Tibial nerve (tissue), 4 donors: ENCODE measurements around the gene PPARGC1A. TPM values are rescaled to one million over a fixed set of nuclear protein-coding genes. Genes with fewer than 3 reads are reported as not detected.

Experiments used
- DNase-seq, 2 donors: peaks; one replicate each; pipeline ENCODE4 v3.0.0-alpha.2; 2019; ENCODE audit warnings: low spot score in 2 of 2
- H3K27ac ChIP-seq, 4 donors: fragments of 200-600 bp; sonication (generic) in 3 of 4; one replicate each; pipeline ENCODE4 v1.5.1; 2017 to 2019; ENCODE audit warnings: mild to moderate bottlenecking in 1 of 4
- H3K27me3 ChIP-seq, 2 donors: fragments of 200-600 bp; sonication (generic) in 1 of 2; one replicate each; pipeline versions ENCODE4 v1.5.1 to v1.6.0; 2017 to 2019
- H3K36me3 ChIP-seq, 3 donors: fragments of 200-600 bp; sonication (generic); one replicate each; pipeline ENCODE4 v1.5.1; 2018 to 2019
- H3K4me1 ChIP-seq, 4 donors: fragments of 200-600 bp; sonication (generic) in 3 of 4; one replicate each; pipeline ENCODE4 v1.5.1; 2017 to 2019
- H3K4me3 ChIP-seq, 4 donors: fragments of 200-600 bp; sonication (generic) in 3 of 4; one replicate each; pipeline ENCODE4 v1.5.1; 2017 to 2019; ENCODE audit warnings: mild to moderate bottlenecking in 1 of 4, moderate library complexity in 1 of 4
- H3K9me3 ChIP-seq, 4 donors: fragments of 200-600 bp; sonication (generic) in 3 of 4; one replicate each; pipeline ENCODE4 v1.5.1; 2017 to 2019
- CTCF ChIP-seq, 5 experiments: fragments of 200-600 bp in 3 of 5; fragments of 450-650 bp in 2 of 5; sonication (generic) in 3 of 5; IDR thresholded peaks; one replicate each; pipeline ENCODE4 v1.5.1; 2016 to 2019; ENCODE audit warnings: antibody characterized with exemption in 5 of 5, mild to moderate bottlenecking in 3 of 5, moderate library complexity in 2 of 5
- EP300 ChIP-seq, 2 donors: sonication (generic); formaldehyde crosslinking; IDR thresholded peaks; one replicate each; pipeline ENCODE4 v1.6.1; 2017; ENCODE audit warnings: antibody characterized with exemption in 2 of 2, mild to moderate bottlenecking in 1 of 2
- POLR2A ChIP-seq, 2 donors: fragments of 450-650 bp; IDR thresholded peaks; one replicate each; pipeline ENCODE4 v1.6.1; 2017; ENCODE audit warnings: antibody characterized with exemption in 2 of 2, mild to moderate bottlenecking in 2 of 2, moderate library complexity in 2 of 2
- WGBS, 2 donors: methylation state at CpG; one replicate each; pipeline ENCODE4 v1.1.5; 2018; 5-methylcytosine and 5-hydroxymethylcytosine counted together
- total RNA-seq, 4 donors: library from RNA; depleted of rRNA; stranded (reverse); fragments of >200 nt; gene quantifications; one replicate each; pipeline ENCODE4 v1.1.0, GENCODE V29; 2016

Gene PPARGC1A
- total RNA-seq, 4 donors from 2014 or later = 4.6 to 14.7 (median 6.8) TPM

DNA sequence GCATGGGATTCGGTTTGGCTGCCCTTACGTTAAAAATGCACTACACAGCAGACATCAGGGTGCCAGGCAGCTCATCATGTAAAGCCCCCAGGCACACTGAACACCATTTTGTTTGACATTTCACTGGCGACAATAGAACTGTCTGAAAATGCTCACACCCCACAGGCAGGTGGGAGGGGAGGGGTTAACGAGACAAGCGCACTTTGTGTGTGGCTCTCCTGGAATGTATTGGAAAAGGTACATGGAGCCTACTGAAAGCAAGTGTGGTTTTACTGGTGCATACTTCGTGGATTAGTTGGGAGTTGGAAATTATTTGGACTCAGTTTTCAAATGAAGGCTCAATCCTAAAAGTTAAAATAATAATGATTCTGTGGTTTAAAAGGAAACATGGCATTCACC lies 31.6 kb upstream of the PPARGC1A start:
- 73 to 85% methylated on average over 6 of the region's 6 CpGs for WGBS, 2 donors
- no peaks in the 10 kb centered on the region for H3K9me3 ChIP-seq
- H3K4me1 ChIP-seq = peaks cover 0 to 7% (median 0%) of the 10 kb centered on the region in 4 donors
- H3K36me3 ChIP-seq = no peaks in the 10 kb centered on the region
- no peak for DNase-seq
- no peaks in the 10 kb centered on the region for H3K27me3 ChIP-seq
- TF ChIP-seq CTCF (IDR thresholded peaks at IDR 0.05) (no peak), POLR2A (IDR thresholded peaks at IDR 0.05) (no peak), EP300 (IDR thresholded peaks at IDR 0.05) (no peak)
- H3K4me3 ChIP-seq = no peak overlapping the region
- H3K27ac ChIP-seq = no peak overlapping the region

DNA sequence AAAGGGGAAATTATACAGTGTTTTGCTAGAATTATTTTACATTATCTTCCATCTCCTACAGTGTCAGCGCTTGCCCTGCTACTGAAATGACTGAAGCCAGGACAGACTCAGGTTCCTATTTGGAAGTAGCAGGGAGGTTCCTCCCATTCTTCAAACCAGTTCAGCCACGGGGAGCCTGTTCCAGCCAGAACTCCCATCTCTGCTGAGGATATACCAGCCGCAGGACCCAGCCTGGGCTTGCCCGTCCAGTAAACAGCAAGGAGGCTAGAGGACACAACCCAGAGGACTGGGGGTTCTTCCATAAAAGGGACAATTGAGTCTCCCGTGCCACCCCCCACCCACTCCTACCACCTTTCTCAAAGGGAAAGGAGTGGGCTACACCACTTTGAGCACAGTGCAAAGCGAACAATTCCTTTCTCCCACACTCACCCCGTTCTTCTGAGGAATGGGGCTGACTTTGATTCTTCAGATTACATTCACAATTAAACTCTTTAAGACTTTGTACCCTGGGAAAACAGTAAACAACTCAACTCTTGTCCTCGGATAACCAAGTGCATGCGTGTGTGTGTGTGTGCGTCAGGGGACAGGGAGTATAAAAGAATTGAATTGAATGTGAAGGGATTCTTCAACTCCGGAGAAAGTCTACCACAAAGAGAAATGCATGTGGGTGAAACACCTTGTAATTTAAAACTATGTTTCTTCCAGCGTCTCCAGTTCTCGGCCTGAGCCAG lies 31.0 kb upstream of the PPARGC1A start:
- peak overlapping the region in 1 of 4 donors; percentile 34 for H3K27ac ChIP-seq
- no peaks in the 10 kb centered on the region for H3K9me3 ChIP-seq

DNA sequence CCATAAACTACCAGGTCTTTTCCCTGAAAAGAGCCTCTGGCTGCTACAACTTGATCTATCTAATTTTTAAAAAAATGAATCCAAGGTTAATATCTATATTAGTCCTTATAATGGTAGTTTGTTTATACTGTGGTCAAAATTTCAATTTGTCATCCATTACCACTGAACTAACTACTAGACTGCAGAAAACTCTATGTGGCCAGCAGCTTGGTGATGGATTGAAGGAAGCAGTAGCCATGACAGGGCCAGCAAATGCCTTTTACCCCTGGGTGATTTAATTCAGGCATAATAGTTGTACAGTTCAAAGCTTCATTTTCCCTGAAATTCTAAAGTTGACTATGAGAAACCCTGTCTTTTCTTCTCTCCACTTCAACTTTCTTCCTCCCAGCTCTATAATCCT lies 30.4 kb upstream of the PPARGC1A start:
- Histone ChIP-seq H3K9me3 (no peaks in the 10 kb centered on the region), H3K27me3 (no peaks in the 10 kb centered on the region), H3K27ac (peak overlapping the region in 1 of 4 donors; percentile 34), H3K4me1 (peaks cover 0 to 7% (median 0%) of the 10 kb centered on the region in 4 donors), H3K36me3 (no peaks in the 10 kb centered on the region), H3K4me3 (no peak overlapping the region)
- DNase-seq = no peak
- TF ChIP-seq EP300 (IDR thresholded peaks at IDR 0.05) (no peak), CTCF (IDR thresholded peaks at IDR 0.05) (no peak), POLR2A (IDR thresholded peaks at IDR 0.05) (no peak)

More for the DNA sequence above, 31.0 kb upstream of the PPARGC1A start:
- Histone ChIP-seq H3K27me3 (no peaks in the 10 kb centered on the region), H3K36me3 (no peaks in the 10 kb centered on the region), H3K4me3 (no peak overlapping the region), H3K4me1 (peaks cover 0 to 7% (median 0%) of the 10 kb centered on the region in 4 donors)
- DNase-seq = no peak
- 58 to 67% methylated on average over 13 of the region's 13 CpGs for WGBS, 2 donors
- TF ChIP-seq CTCF (IDR thresholded peaks at IDR 0.05) (no peak), EP300 (IDR thresholded peaks at IDR 0.05) (no peak), POLR2A (IDR thresholded peaks at IDR 0.05) (no peak)

DNA sequence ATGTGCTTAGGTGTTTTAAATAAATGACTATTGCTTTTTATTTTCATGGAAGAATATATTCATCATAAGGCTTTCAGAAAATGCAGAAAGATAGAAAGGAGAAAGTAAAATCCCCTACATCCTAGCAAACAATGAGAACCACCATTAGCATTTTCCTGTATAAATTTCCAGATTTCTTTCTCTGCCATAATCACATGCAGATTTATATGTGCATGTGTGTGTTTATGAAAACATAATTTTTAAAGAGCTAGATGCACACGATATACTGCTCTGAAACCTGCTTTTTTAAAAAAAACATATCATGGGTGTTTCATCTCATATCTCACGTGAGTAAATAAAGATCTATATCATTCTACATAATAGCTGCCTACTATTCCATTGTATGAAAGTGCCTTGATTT lies 26.4 kb upstream of the PPARGC1A start:
- H3K4me3 ChIP-seq = no peak overlapping the region
- H3K9me3 ChIP-seq = no peaks in the 10 kb centered on the region
- 85 to 88% methylated on average over 2 of the region's 2 CpGs for WGBS, 2 donors
- H3K27ac ChIP-seq = no peak overlapping the region
- DNase-seq = no peak
- peaks cover 0 to 4% (median 0%) of the 10 kb centered on the region in 4 donors for H3K4me1 ChIP-seq
- no peaks in the 10 kb centered on the region for H3K27me3 ChIP-seq
- TF ChIP-seq POLR2A (IDR thresholded peaks at IDR 0.05) (no peak), CTCF (IDR thresholded peaks at IDR 0.05) (no peak), EP300 (IDR thresholded peaks at IDR 0.05) (no peak)
- no peaks in the 10 kb centered on the region for H3K36me3 ChIP-seq

GRCh38 chr4:23915459-23916132 lies 25.7 kb upstream of the PPARGC1A start:
- WGBS, 2 donors = 80 to 89% methylated on average over 2 of the region's 2 CpGs
- DNase-seq = no peak
- H3K4me3 ChIP-seq = no peak overlapping the region
- peaks cover 0 to under 1% (median 0%) of the 10 kb centered on the region in 4 donors for H3K4me1 ChIP-seq
- H3K9me3 ChIP-seq = no peaks in the 10 kb centered on the region
- no peak overlapping the region for H3K27ac ChIP-seq
- TF ChIP-seq POLR2A (IDR thresholded peaks at IDR 0.05) = no peak
- no peaks in the 10 kb centered on the region for H3K36me3 ChIP-seq
- no peaks in the 10 kb centered on the region for H3K27me3 ChIP-seq
